Measurements from ENCODE around the gene METTL8. TPM values are rescaled to one million over a fixed set of nuclear protein-coding genes. Genes with fewer than 3 reads are reported as not detected.

Gene METTL8
- total RNA-seq, 1 donor: 23.9 TPM

DNA sequence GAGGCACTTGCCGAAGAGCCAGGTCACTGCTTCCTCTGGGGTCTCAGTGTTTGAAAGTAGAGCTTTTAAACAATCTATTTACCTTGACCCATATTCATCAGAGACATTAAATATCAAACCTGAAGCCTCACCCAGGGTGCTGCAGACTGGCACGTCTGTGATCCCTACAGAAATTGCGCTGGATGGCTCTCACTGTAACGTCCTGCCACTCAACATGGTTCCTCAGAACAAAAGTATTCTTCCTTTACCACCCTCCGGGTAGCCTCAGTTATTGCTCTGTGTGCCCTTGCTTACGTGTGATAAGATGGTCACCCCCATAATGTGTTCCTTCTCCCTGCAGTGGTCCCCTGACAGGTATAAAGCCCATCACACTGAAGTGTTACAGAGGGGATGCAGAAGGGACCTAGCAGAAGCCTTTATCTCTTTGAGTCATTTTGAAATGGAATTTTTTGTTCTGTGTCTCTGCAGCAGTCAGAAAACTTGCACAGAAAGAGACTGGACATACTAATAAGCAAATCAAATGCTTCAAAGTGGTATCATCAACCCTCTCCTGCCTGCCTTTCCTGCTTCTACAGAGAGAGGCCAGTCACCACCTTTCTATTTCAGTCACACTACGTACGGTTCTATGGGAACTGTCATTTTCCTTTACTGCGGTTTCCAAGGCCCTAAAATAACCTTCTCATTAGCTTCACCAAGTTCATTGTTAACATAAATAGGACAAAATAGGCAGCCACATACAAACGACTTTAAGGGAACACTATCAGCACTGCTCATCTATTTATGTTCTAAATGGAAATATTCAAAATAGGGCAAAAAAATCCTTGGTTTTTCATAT is 86.8 kb downstream of the METTL8 start:
- Histone ChIP-seq H3K4me1 (ENCODE audit: insufficient read depth, low read length) (peaks cover 16% of the 10 kb centered on the region), H3K4me2 (ENCODE audit: insufficient read depth, low read length) (peak overlapping the region; percentile 43), H3K27ac (ENCODE audit: low read depth, low read length) (peak overlapping the region; percentile 42), H2AFZ (ENCODE audit: low read length) (peak overlapping the region; percentile 21), H3K27me3 (ENCODE audit: insufficient read depth, low read length) (no peaks in the 10 kb centered on the region), H3K9me3 (ENCODE audit: low read depth, low read length) (no peaks in the 10 kb centered on the region), H3K79me2 (ENCODE audit: insufficient read depth, low read length) (no peaks in the 10 kb centered on the region), H3K4me3 (ENCODE audit: insufficient read depth, low read length) (no peak overlapping the region), H4K20me1 (ENCODE audit: insufficient read depth, low read length) (no peaks in the 10 kb centered on the region), H3K36me3 (ENCODE audit: insufficient read depth, low read length) (no peaks in the 10 kb centered on the region)
- DNase-seq (ENCODE audit: insufficient read length, low spot score, missing footprints): no peak
- TF ChIP-seq, protein P1, sequence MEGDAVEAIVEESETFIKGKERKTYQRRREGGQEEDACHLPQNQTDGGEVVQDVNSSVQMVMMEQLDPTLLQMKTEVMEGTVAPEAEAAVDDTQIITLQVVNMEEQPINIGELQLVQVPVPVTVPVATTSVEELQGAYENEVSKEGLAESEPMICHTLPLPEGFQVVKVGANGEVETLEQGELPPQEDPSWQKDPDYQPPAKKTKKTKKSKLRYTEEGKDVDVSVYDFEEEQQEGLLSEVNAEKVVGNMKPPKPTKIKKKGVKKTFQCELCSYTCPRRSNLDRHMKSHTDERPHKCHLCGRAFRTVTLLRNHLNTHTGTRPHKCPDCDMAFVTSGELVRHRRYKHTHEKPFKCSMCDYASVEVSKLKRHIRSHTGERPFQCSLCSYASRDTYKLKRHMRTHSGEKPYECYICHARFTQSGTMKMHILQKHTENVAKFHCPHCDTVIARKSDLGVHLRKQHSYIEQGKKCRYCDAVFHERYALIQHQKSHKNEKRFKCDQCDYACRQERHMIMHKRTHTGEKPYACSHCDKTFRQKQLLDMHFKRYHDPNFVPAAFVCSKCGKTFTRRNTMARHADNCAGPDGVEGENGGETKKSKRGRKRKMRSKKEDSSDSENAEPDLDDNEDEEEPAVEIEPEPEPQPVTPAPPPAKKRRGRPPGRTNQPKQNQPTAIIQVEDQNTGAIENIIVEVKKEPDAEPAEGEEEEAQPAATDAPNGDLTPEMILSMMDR (IDR thresholded peaks at IDR 0.05; ENCODE audit: extremely low read depth, low read depth, low read length): no peak

DNA sequence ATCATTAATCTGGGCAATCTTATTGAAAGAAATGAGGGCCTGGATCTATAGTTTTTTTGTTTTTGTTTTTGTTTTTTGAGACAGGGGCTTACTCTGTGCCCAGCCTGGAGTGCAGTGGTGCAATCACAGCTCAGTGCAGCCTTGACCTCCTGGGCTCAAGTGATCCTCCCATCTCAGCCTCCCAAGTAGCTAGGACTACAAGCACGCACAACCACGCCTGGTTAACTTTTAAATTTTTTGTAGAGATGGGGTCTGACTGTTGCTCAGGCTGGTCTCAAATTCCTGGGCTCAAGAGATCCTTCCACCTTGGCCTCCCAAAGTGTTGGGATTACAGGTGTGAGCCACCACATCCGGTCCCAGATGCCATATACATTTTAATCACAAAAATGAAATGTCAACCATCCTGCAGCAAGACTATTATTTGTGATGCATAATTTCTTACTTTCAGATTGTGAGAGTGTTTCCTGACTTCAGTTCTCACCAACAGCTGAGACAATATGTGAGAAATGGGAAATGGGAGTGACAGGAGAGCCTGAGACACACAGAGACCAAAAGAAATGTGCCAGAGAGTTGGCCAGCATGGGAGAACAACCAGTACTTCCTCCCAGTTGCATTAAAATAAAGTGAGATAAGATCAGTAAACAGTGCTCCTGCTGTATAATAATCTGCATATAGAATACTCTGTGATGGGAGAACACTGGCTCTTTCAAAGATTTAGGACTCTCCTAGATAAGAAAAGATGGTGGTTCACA is 87.6 kb downstream of the METTL8 start:
- Histone ChIP-seq H3K27me3 (ENCODE audit: insufficient read depth, low read length) (no peaks in the 10 kb centered on the region), H3K4me3 (ENCODE audit: insufficient read depth, low read length) (no peak overlapping the region), H3K4me1 (ENCODE audit: insufficient read depth, low read length) (peaks cover 16% of the 10 kb centered on the region), H3K36me3 (ENCODE audit: insufficient read depth, low read length) (no peaks in the 10 kb centered on the region), H3K4me2 (ENCODE audit: insufficient read depth, low read length) (no peak overlapping the region), H3K9me3 (ENCODE audit: low read depth, low read length) (no peaks in the 10 kb centered on the region), H3K79me2 (ENCODE audit: insufficient read depth, low read length) (no peaks in the 10 kb centered on the region), H3K27ac (ENCODE audit: low read depth, low read length) (no peak overlapping the region), H4K20me1 (ENCODE audit: insufficient read depth, low read length) (no peaks in the 10 kb centered on the region), H2AFZ (ENCODE audit: low read length) (no peak overlapping the region)
- TF ChIP-seq, protein P1 (IDR thresholded peaks at IDR 0.05; ENCODE audit: extremely low read depth, low read depth, low read length): no peak
- no peak for DNase-seq (ENCODE audit: insufficient read length, low spot score, missing footprints)

DNA sequence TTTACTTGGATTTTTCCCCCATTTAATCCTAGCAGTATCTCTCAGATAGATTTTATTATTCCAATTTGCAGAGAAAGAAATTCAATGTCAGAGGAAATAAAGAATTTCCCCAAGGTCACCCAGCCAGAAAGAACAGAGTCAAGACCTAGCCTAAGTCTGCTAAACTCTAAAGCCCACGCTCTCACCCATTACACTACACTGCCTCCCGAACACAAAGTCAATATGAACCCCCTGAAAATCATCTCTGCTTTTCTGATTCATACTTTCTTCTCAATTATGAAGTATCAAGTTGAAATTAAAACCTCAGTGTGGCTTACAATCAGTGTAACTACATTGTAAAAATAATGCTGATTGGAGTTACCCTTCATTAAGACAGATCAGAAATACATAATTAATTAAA is 89.6 kb downstream of the METTL8 start:
- no peak overlapping the region for H3K4me2 ChIP-seq (ENCODE audit: insufficient read depth, low read length)
- peaks cover 16% of the 10 kb centered on the region for H3K4me1 ChIP-seq (ENCODE audit: insufficient read depth, low read length)
- no peak overlapping the region for H3K4me3 ChIP-seq (ENCODE audit: insufficient read depth, low read length)
- H3K27ac ChIP-seq (ENCODE audit: low read depth, low read length): no peak overlapping the region
- H3K27me3 ChIP-seq (ENCODE audit: insufficient read depth, low read length): no peaks in the 10 kb centered on the region
- no peak overlapping the region for H2AFZ ChIP-seq (ENCODE audit: low read length)
- TF ChIP-seq, protein P1 (IDR thresholded peaks at IDR 0.05; ENCODE audit: extremely low read depth, low read depth, low read length): no peak
- DNase-seq (ENCODE audit: insufficient read length, low spot score, missing footprints): no peak
- no peaks in the 10 kb centered on the region for H4K20me1 ChIP-seq (ENCODE audit: insufficient read depth, low read length)
- no peaks in the 10 kb centered on the region for H3K36me3 ChIP-seq (ENCODE audit: insufficient read depth, low read length)
- H3K9me3 ChIP-seq (ENCODE audit: low read depth, low read length): no peaks in the 10 kb centered on the region
- no peaks in the 10 kb centered on the region for H3K79me2 ChIP-seq (ENCODE audit: insufficient read depth, low read length)

DNA sequence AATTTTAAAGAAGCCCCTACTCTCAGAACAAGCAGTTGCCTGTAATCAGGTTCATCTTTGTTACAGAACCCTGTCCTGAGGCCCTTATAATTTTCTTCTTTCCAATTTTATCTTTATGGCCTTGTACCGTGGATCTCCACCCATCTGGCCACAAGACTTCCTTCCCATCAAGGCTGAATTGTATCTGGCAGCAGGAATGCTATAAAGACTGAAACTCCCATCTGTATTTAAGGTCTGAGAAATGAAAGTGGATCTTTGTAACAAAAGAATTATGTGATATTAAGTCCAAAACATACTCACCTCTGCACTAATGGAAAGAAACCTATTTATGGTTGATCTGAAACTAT is 91.8 kb downstream of the METTL8 start:
- Histone ChIP-seq H3K4me3 (ENCODE audit: insufficient read depth, low read length) (no peak overlapping the region), H3K36me3 (ENCODE audit: insufficient read depth, low read length) (no peaks in the 10 kb centered on the region), H3K9me3 (ENCODE audit: low read depth, low read length) (no peaks in the 10 kb centered on the region), H3K27me3 (ENCODE audit: insufficient read depth, low read length) (no peaks in the 10 kb centered on the region), H3K4me1 (ENCODE audit: insufficient read depth, low read length) (peaks cover 3% of the 10 kb centered on the region), H3K4me2 (ENCODE audit: insufficient read depth, low read length) (no peak overlapping the region), H3K79me2 (ENCODE audit: insufficient read depth, low read length) (no peaks in the 10 kb centered on the region), H4K20me1 (ENCODE audit: insufficient read depth, low read length) (no peaks in the 10 kb centered on the region), H2AFZ (ENCODE audit: low read length) (no peak overlapping the region), H3K27ac (ENCODE audit: low read depth, low read length) (no peak overlapping the region)
- no peak for DNase-seq (ENCODE audit: insufficient read length, low spot score, missing footprints)
- TF ChIP-seq, protein P1 (IDR thresholded peaks at IDR 0.05; ENCODE audit: extremely low read depth, low read depth, low read length): no peak
